AG09319 (cell line): ENCODE results near the gene HAGHL.

Experiments
- DNase-seq: peaks from one replicate; pipeline ENCODE4 v3.0.0-alpha.2; 2010; ENCODE audit warnings: low read depth; ENCODE audit errors: extremely low read depth
- CTCF ChIP-seq: IDR thresholded peaks from 2 replicates; pipeline ENCODE4 v1.5.1; 2011; ENCODE audit warnings: low read depth, mild to moderate bottlenecking, inconsistent platforms, low read length, moderate library complexity

HAGHL gene

GRCh38 chr16:754656-755055, 27.8 kb downstream of the HAGHL start:
- DNase-seq, result no peak
- no peak for TF ChIP-seq CTCF

- TF ChIP-seq CTCF, result no peak
- no peak for DNase-seq
These were observed 29.5 kb downstream of the HAGHL start for GRCh38 chr16:756428-756827.

GRCh38 chr16:759110-759910, 32.4 kb downstream of the HAGHL start:
- no peak for TF ChIP-seq CTCF
- no peak for DNase-seq

- DNase-seq, result no peak
- no peak for TF ChIP-seq CTCF
These were observed 33.2 kb downstream of the HAGHL start for GRCh38 chr16:760065-760464.

- TF ChIP-seq CTCF, result no peak
- no peak for DNase-seq
These were observed 33.8 kb downstream of the HAGHL start, which contains the start of gene MSLN for GRCh38 chr16:760545-761343. TSS of gene MSLN (plus strand) at chr16:760734. CDS start at chr16:762681, 1,947 bp downstream.

GRCh38 chr16:761625-762513, 35.0 kb downstream of the HAGHL start:
- no peak for DNase-seq
- no peak for TF ChIP-seq CTCF
